Anterior cingulate cortex (tissue), 58 donors: ENCODE results near the gene AP3M1.

ENCODE experiments used
- DNase-seq, 58 donors: peaks; one replicate each; lab custom pipeline; 2025; lab: John Stamatoyannopoulos, UW

Gene AP3M1

GRCh38 chr10:74081941-74082718, 68.5 kb downstream of the AP3M1 start:
- peak in 1 of 58 donors; percentile 11 for DNase-seq

- peak in 33 of 58 donors; percentile 3 to 57 (median 13) for DNase-seq
Observed at GRCh38 chr10:74081192-74081803, 69.3 kb downstream of the AP3M1 start.

GRCh38 chr10:74079936-74080590, 70.6 kb downstream of the AP3M1 start:
- DNase-seq = no peak

GRCh38 chr10:74079028-74079935, 71.3 kb downstream of the AP3M1 start:
- peak in 1 of 58 donors; percentile 9 for DNase-seq

- no peak for DNase-seq
Observed at GRCh38 chr10:74078037-74078436, 72.6 kb downstream of the AP3M1 start.

GRCh38 chr10:74077416-74077815, 73.2 kb downstream of the AP3M1 start:
- no peak for DNase-seq

GRCh38 chr10:74076961-74077360, 73.7 kb downstream of the AP3M1 start:
- no peak for DNase-seq

- no peak for DNase-seq
Observed at GRCh38 chr10:74075906-74076305, 74.7 kb downstream of the AP3M1 start.

- no peak for DNase-seq
Observed at GRCh38 chr10:74072503-74072902, 78.1 kb downstream of the AP3M1 start.

GRCh38 chr10:74071157-74071556, 79.5 kb downstream of the AP3M1 start:
- DNase-seq = peak in 1 of 58 donors; percentile 0
